IPS DF 6.9 (cell line): ENCODE results near the gene MANF.
A peak's percentile ranks its signal among the peaks of the same experiment; 100 is the strongest.

Experiments
- DNase-seq: peaks from one replicate; pipeline ENCODE4 v3.0.0-alpha.2; 2013; ENCODE audit warnings: low read depth, low spot score
- H3K27ac ChIP-seq: one replicate; pipeline ENCODE4 v1.5.1; 2013; ENCODE audit warnings: low read length, control low read depth
- H3K27me3 ChIP-seq: 2 replicates; pipeline ENCODE4 v1.6.1; 2013; ENCODE audit warnings: mild to moderate bottlenecking, low read length; ENCODE audit not compliant: control insufficient read depth, insufficient read depth
- H3K36me3 ChIP-seq: 2 replicates; pipeline ENCODE4 v1.6.1; 2013; ENCODE audit warnings: low read length; ENCODE audit not compliant: control insufficient read depth, insufficient read depth
- H3K4me1 ChIP-seq: 2 replicates; pipeline ENCODE4 v1.6.1; 2013; ENCODE audit warnings: low read length; ENCODE audit not compliant: control insufficient read depth, insufficient read depth
- H3K4me3 ChIP-seq: 2 replicates; pipeline ENCODE4 v1.5.1; 2013; ENCODE audit warnings: mild to moderate bottlenecking, low read length
- H3K9me3 ChIP-seq: 2 replicates; pipeline ENCODE4 v1.6.1; 2013; ENCODE audit warnings: low read length, inconsistent platforms; ENCODE audit not compliant: control insufficient read depth, insufficient read depth
- WGBS: extraction: QIAGEN DNeasy Blood & Tissue Kit; methylation state at CpG from one replicate; pipeline ENCODE4 v1.1.7; 2013; ENCODE audit warnings: mixed read lengths, missing lambda C conversion rate; ENCODE audit not compliant: insufficient read length, insufficient coverage; 5-methylcytosine and 5-hydroxymethylcytosine counted together

Gene MANF

GRCh38 chr3:51390246-51391074 lies 5.4 kb downstream of the MANF start:
- no peak overlapping the region; the same call in 1 of the 2 replicates for H3K4me3 ChIP-seq
- no CpG with 5 or more reads among the region's 29 CpGs for WGBS
- H3K27ac ChIP-seq = no peak overlapping the region
- no peaks in the 10 kb centered on the region for H3K9me3 ChIP-seq
- no peaks in the 10 kb centered on the region for H3K4me1 ChIP-seq
- peak; percentile 78 for DNase-seq
- no peaks in the 10 kb centered on the region for H3K27me3 ChIP-seq
- peaks cover 38% of the 10 kb centered on the region for H3K36me3 ChIP-seq

GRCh38 chr3:51391075-51391565 lies 6.0 kb downstream of the MANF start, which contains the start of gene RBM15B:
Gene RBM15B, plus strand, starts transcription at chr3:51391285. Its CDS starts 115 bp downstream, at chr3:51391400.
- Histone ChIP-seq H3K36me3 (peaks cover 43% of the 10 kb centered on the region), H3K4me1 (no peaks in the 10 kb centered on the region)
- WGBS = no CpG with 5 or more reads among the region's 83 CpGs

GRCh38 chr3:51391566-51392354 lies 6.7 kb downstream of the MANF start:
- no CpG with 5 or more reads among the region's 115 CpGs for WGBS
- H3K4me1 ChIP-seq = no peaks in the 10 kb centered on the region
- no peaks in the 10 kb centered on the region for H3K27me3 ChIP-seq
- H3K9me3 ChIP-seq = no peaks in the 10 kb centered on the region
- peak overlapping the region; percentile 75 for H3K4me3 ChIP-seq
- no peak for DNase-seq
- H3K27ac ChIP-seq = no peak overlapping the region
- H3K36me3 ChIP-seq = peaks cover 48% of the 10 kb centered on the region

More at GRCh38 chr3:51391075-51391565, 6.0 kb downstream of the MANF start, which contains the start of gene RBM15B:
- Histone ChIP-seq H3K27me3 (no peaks in the 10 kb centered on the region), H3K4me3 (peak within 1 kb of the TSS; percentile 75), H3K9me3 (no peaks in the 10 kb centered on the region), H3K27ac (no peak within 1 kb of the TSS)
- DNase-seq = no peak

- no peak for DNase-seq
- H3K4me1 ChIP-seq = no peaks in the 10 kb centered on the region
- H3K27ac ChIP-seq = no peak overlapping the region
- H3K27me3 ChIP-seq = no peaks in the 10 kb centered on the region
- no CpG with 5 or more reads among the region's 42 CpGs for WGBS
- H3K36me3 ChIP-seq = peaks cover 49% of the 10 kb centered on the region
- peak overlapping the region; percentile 75 for H3K4me3 ChIP-seq
- H3K9me3 ChIP-seq = no peaks in the 10 kb centered on the region
Observed at GRCh38 chr3:51392355-51393133, 7.5 kb downstream of the MANF start.

- Histone ChIP-seq H3K4me3 (no peak overlapping the region), H3K4me1 (no peaks in the 10 kb centered on the region), H3K27ac (no peak overlapping the region), H3K9me3 (no peaks in the 10 kb centered on the region), H3K36me3 (peaks cover 44% of the 10 kb centered on the region), H3K27me3 (no peaks in the 10 kb centered on the region)
- no CpG with 5 or more reads among the region's 17 CpGs for WGBS
- no peak for DNase-seq
Observed at GRCh38 chr3:51393134-51393495, 8.0 kb downstream of the MANF start.

GRCh38 chr3:51393564-51393963 lies 8.5 kb downstream of the MANF start:
- no peak overlapping the region for H3K27ac ChIP-seq
- H3K4me3 ChIP-seq = no peak overlapping the region
- H3K9me3 ChIP-seq = no peaks in the 10 kb centered on the region
- no CpG with 5 or more reads among the region's 14 CpGs for WGBS
- no peak for DNase-seq
- no peaks in the 10 kb centered on the region for H3K4me1 ChIP-seq
- peaks cover 40% of the 10 kb centered on the region for H3K36me3 ChIP-seq
- H3K27me3 ChIP-seq = no peaks in the 10 kb centered on the region

GRCh38 chr3:51394541-51394940 lies 9.4 kb downstream of the MANF start:
- no CpG with 5 or more reads among the region's 5 CpGs for WGBS
- no peaks in the 10 kb centered on the region for H3K9me3 ChIP-seq
- H3K27ac ChIP-seq = no peak overlapping the region
- peaks cover 40% of the 10 kb centered on the region for H3K36me3 ChIP-seq
- no peak overlapping the region for H3K4me3 ChIP-seq
- H3K4me1 ChIP-seq = no peaks in the 10 kb centered on the region
- DNase-seq = no peak
- H3K27me3 ChIP-seq = no peaks in the 10 kb centered on the region

- no peak overlapping the region for H3K4me3 ChIP-seq
- no peak overlapping the region for H3K27ac ChIP-seq
- H3K4me1 ChIP-seq = no peaks in the 10 kb centered on the region
- H3K27me3 ChIP-seq = no peaks in the 10 kb centered on the region
- WGBS = no CpG with 5 or more reads among the region's 12 CpGs
- H3K9me3 ChIP-seq = no peaks in the 10 kb centered on the region
- peaks cover 42% of the 10 kb centered on the region for H3K36me3 ChIP-seq
- no peak for DNase-seq
Observed at GRCh38 chr3:51395493-51396213, 10.6 kb downstream of the MANF start.

- no peaks in the 10 kb centered on the region for H3K4me1 ChIP-seq
- H3K9me3 ChIP-seq = no peaks in the 10 kb centered on the region
- no CpG with 5 or more reads among the region's 1 CpG for WGBS
- no peaks in the 10 kb centered on the region for H3K27me3 ChIP-seq
- DNase-seq = no peak
- no peak overlapping the region for H3K27ac ChIP-seq
- peaks cover 42% of the 10 kb centered on the region for H3K36me3 ChIP-seq
- H3K4me3 ChIP-seq = no peak overlapping the region
Observed at GRCh38 chr3:51396401-51396800, 11.3 kb downstream of the MANF start.
